GM12878 (cell line): ENCODE data around the gene DBR1. TPM values are rescaled to one million over a fixed set of nuclear protein-coding genes. Genes with fewer than 3 reads are reported as not detected.

ENCODE experiments used
- ATAC-seq: fragments of 200-7000 bp; cut with Tn5 transposase; 3 replicates; pipeline ENCODE4 v1.9.1; 2020; ENCODE audit warnings: mild to moderate bottlenecking, moderate library complexity
- BruUV-seq: library from RNA; stranded (reverse); fragments of 400-500 nt; replicated peaks from 2 replicates; lab custom pipeline; 2021; lab: Mats Ljungman, UMichigan
- CTCF ChIA-PET: fragments of 300-600 bp; sonication (Branson Sonifier 250); formaldehyde crosslinking; extraction: SDS; loops from one replicate; lab custom pipeline; 2021; ENCODE audit warnings: inconsistent platforms; lab: Yijun Ruan, JAX
- POLR2A ChIA-PET: fragments of 350-600 bp; formaldehyde crosslinking; extraction: SDS; loops from one replicate; lab custom pipeline; 2021; ENCODE audit warnings: inconsistent platforms; lab: Charles Lee
- RAD21 ChIA-PET: fragments of 300-600 bp; sonication (Branson Sonifier 250); formaldehyde crosslinking; loops from one replicate; lab custom pipeline; 2023; ENCODE audit warnings: antibody characterized with exemption; ENCODE audit not compliant: unreplicated experiment; lab: Charles Lee
- SMC1A ChIA-PET: fragments of 300-600 bp; sonication (Branson Sonifier 250); formaldehyde crosslinking; loops from one replicate; lab custom pipeline; 2023; ENCODE audit not compliant: unreplicated experiment, uncharacterized antibody; lab: Charles Lee
- DNase-seq: peaks from one replicate; pipeline ENCODE4 v3.0.0-alpha.2; 2011; ENCODE audit warnings: low read depth, low spot score
- FAIRE-seq: peaks from 3 replicates; lab custom pipeline; 2011; peaks lifted over from hg19 to GRCh38; lab: Jason Lieb, UNC
- H2AFZ ChIP-seq: 2 replicates; pipeline ENCODE4 v1.6.0; 2011; ENCODE audit warnings: low read depth, low read length, control low read depth; ENCODE audit not compliant: control insufficient read depth
- H3K27ac ChIP-seq: 2 replicates; pipeline ENCODE4 v1.5.1; 2011; ENCODE audit warnings: control low read depth; ENCODE audit not compliant: control insufficient read depth, insufficient read depth
- H3K27me3 ChIP-seq, 2 experiments: replicated peaks in 1 of 2; 2 replicates each; pipeline versions ENCODE4 v1.6.0 to v1.6.1; 2011; ENCODE audit warnings: low read length in 1 of 2; ENCODE audit not compliant: control insufficient read depth in 2 of 2, insufficient read depth in 2 of 2
- H3K36me3 ChIP-seq, 2 experiments: 2 replicates each; pipeline ENCODE4 v1.5.1; 2011; ENCODE audit warnings: low read length in 1 of 2; ENCODE audit not compliant: control insufficient read depth in 2 of 2, insufficient read depth in 2 of 2
- H3K4me1 ChIP-seq: 2 replicates; pipeline ENCODE4 v1.6.1; 2011; ENCODE audit warnings: mild to moderate bottlenecking, low read length, moderate library complexity, mixed read lengths; ENCODE audit not compliant: control insufficient read depth, insufficient read depth
- H3K4me2 ChIP-seq: 2 replicates; pipeline ENCODE4 v1.6.0; 2011; ENCODE audit warnings: control low read depth; ENCODE audit not compliant: control insufficient read depth, insufficient read depth
- H3K4me3 ChIP-seq: fragments of 200-600 bp; sonication (generic); 2 replicates; pipeline ENCODE4 v1.5.1; 2016
- H3K79me2 ChIP-seq: 2 replicates; pipeline ENCODE4 v1.6.0; 2011; ENCODE audit warnings: low read length; ENCODE audit not compliant: control insufficient read depth, insufficient read depth
- H3K9ac ChIP-seq: 2 replicates; pipeline ENCODE4 v1.8.0; 2011; ENCODE audit warnings: low read length, control low read depth, mixed read lengths; ENCODE audit not compliant: control insufficient read depth, insufficient read depth
- H3K9me3 ChIP-seq: replicated peaks from 3 replicates; pipeline ENCODE4 v1.5.1; 2011; ENCODE audit warnings: mild to moderate bottlenecking, low read length; ENCODE audit not compliant: control insufficient read depth, insufficient read depth
- H4K20me1 ChIP-seq: 2 replicates; pipeline ENCODE4 v1.6.0; 2011; ENCODE audit not compliant: control insufficient read depth, insufficient read depth
- CEBPB ChIP-seq, 2 experiments: fragments of 150-350 bp in 1 of 2; IDR thresholded peaks; 2 replicates each; pipeline ENCODE4 v1.6.1; 2012 to 2014; ENCODE audit warnings: low read depth in 2 of 2, low read length in 2 of 2, borderline replicate concordance in 1 of 2, inconsistent platforms in 1 of 2
- E4F1 ChIP-seq: fragments of 450-650 bp; IDR thresholded peaks from 2 replicates; pipeline ENCODE4 v1.6.1; 2018; ENCODE audit warnings: borderline replicate concordance, mild to moderate bottlenecking; ENCODE audit not compliant: partially characterized antibody
- EED ChIP-seq: sonication (generic); IDR thresholded peaks from 2 replicates; pipeline ENCODE4 v1.6.1; 2016; ENCODE audit warnings: antibody characterized with exemption, low read depth
- HSF1 ChIP-seq: fragments of 150-350 bp; IDR thresholded peaks from 2 replicates; pipeline ENCODE4 v1.6.1; 2014; ENCODE audit warnings: mild to moderate bottlenecking, low read depth, low read length
- MTA3 ChIP-seq: IDR thresholded peaks from 2 replicates; pipeline ENCODE4 v1.6.1; 2012; ENCODE audit warnings: low read length, inconsistent platforms, borderline replicate concordance
- MXI1 ChIP-seq: fragments of 150-350 bp; IDR thresholded peaks from 2 replicates; pipeline ENCODE4 v1.6.1; 2011; ENCODE audit warnings: low read depth, mild to moderate bottlenecking, inconsistent platforms, low read length, improper control_type of control experiment
- NFYB ChIP-seq: IDR thresholded peaks from 2 replicates; pipeline ENCODE4 v1.6.1; 2011; ENCODE audit warnings: low read depth, mild to moderate bottlenecking, low read length, improper control_type of control experiment, moderate library complexity; ENCODE audit not compliant: insufficient read depth
- RAD51 ChIP-seq: fragments of 450-650 bp; IDR thresholded peaks from 2 replicates; pipeline ENCODE4 v1.6.1; 2016; ENCODE audit warnings: moderate library complexity, mild to moderate bottlenecking, inconsistent platforms
- SMC3 ChIP-seq: IDR thresholded peaks from 2 replicates; pipeline ENCODE4 v1.6.1; 2011; ENCODE audit warnings: low read length, improper control_type of control experiment, borderline replicate concordance
- SPI1 ChIP-seq: IDR thresholded peaks from 2 replicates; pipeline ENCODE4 v1.6.1; 2011; ENCODE audit warnings: low read depth, mild to moderate bottlenecking, low read length, moderate library complexity, borderline replicate concordance; ENCODE audit not compliant: insufficient read depth
- STAT3 ChIP-seq: IDR thresholded peaks from 2 replicates; pipeline ENCODE4 v1.6.1; 2011; ENCODE audit warnings: low read depth, low read length, improper control_type of control experiment
- TAF1 ChIP-seq: IDR thresholded peaks from 2 replicates; pipeline ENCODE4 v1.6.1; 2011; ENCODE audit warnings: mild to moderate bottlenecking, low read depth, low read length, borderline replicate concordance
- WGBS: methylation state at CpG from one replicate; pipeline ENCODE4 v1.1.6; 2016; ENCODE audit warnings: low lambda C conversion rate; ENCODE audit not compliant: insufficient replicate concordance, insufficient coverage; ENCODE audit errors: missing lambda C conversion rate; 5-methylcytosine and 5-hydroxymethylcytosine counted together
- in situ Hi-C: fragments of 300-500 bp; cut with MboI; formaldehyde crosslinking; loops from 9 replicates; pipeline ENCODE4 v1.14.3; 2018; ENCODE audit warnings: mixed read lengths
- intact Hi-C: fragments of 100-400 bp; cut with micrococcal nuclease; formaldehyde crosslinking; loops from one replicate; pipeline ENCODE4 v1.14.2; 2022; ENCODE audit not compliant: unreplicated experiment
- polyA plus RNA-seq, 11 experiments: library from polyadenylated mRNA; depleted of rRNA in 4 of 11; unstranded in 6 of 11; stranded (reverse) in 5 of 11; fragments of >200 nt; fragmentation: Nextera tagmentation in 4 of 11; fragmentation: Illumina TruSeq in 1 of 11; extraction: Ambion mirVana in 4 of 11; extraction: Trizol in 1 of 11; gene quantifications; 1 replicate in 1 of 11; 2 replicates in 10 of 11; pipeline versions ENCODE4 v1.2.1 to v1.2.3, GENCODE V29; 2011 to 2016; ENCODE audit warnings: inconsistent platforms in 2 of 11, missing spikeins in 2 of 11, low read depth in 1 of 11
- total RNA-seq, 4 experiments: library from RNA; depleted of rRNA in 3 of 4; stranded (reverse); fragments of >200 nt in 3 of 4; fragmentation: Illumina TruSeq in 1 of 4; extraction: Trizol in 1 of 4; gene quantifications; 2 replicates each; pipeline versions ENCODE4 v1.2.1 to v1.2.3, GENCODE V29; 2013 to 2021
- TF ChIP-seq, protein P1 (sequence below): fragments of 450-650 bp; IDR thresholded peaks from 2 replicates; pipeline ENCODE4 v1.6.1; 2017; ENCODE audit warnings: low read depth, mild to moderate bottlenecking, moderate library complexity

The DBR1 gene
- total and polyA plus RNA-seq, 10 of the 15 experiments (the other 5 are each of a cell fraction or from before 2014, with no cell fraction given) = 4.1 to 17.3 (median 15.8) TPM

DNA sequence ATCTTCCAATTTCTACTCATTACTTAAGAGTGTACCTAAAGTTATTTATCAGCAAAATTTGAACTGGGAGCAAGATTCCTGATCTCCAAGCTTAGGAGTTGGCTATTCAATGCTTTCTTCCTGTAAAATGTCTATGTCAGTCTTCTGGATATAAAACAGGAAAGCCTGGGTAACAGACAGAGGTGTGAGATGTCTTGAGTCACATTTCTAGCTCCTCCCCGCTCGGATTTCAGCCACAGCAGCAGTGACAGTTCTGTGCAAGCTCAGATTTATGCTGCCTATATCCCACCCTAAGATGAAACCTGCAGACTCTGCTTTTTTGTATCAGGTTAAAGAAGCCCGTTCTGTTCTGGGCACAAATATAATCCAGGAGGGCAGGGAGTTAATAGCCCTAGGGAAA, 10.3 kb upstream of the DBR1 start:
- TF ChIP-seq NFYB (no peak), HSF1 (no peak), SMC3 (no peak), MTA3 (no peak), RAD51 (no peak), STAT3 (no peak), MXI1 (no peak), E4F1 (no peak), SPI1 (no peak), CEBPB (IDR thresholded peaks at IDR 0.05; ENCODE audit: borderline replicate concordance in 1 of 2, low read depth in 2 of 2, low read length in 2 of 2) (no peak), TAF1 (no peak), EED (no peak)
- TF ChIP-seq, protein P1, sequence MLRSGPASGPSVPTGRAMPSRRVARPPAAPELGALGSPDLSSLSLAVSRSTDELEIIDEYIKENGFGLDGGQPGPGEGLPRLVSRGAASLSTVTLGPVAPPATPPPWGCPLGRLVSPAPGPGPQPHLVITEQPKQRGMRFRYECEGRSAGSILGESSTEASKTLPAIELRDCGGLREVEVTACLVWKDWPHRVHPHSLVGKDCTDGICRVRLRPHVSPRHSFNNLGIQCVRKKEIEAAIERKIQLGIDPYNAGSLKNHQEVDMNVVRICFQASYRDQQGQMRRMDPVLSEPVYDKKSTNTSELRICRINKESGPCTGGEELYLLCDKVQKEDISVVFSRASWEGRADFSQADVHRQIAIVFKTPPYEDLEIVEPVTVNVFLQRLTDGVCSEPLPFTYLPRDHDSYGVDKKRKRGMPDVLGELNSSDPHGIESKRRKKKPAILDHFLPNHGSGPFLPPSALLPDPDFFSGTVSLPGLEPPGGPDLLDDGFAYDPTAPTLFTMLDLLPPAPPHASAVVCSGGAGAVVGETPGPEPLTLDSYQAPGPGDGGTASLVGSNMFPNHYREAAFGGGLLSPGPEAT = no peak
- ChIA-PET CTCF (interaction anchor here (0.7 to 1.9 kb wide), 4 partner anchors 9 to 148 kb away, joined by 3 to 4 read pairs (median 4); no protein-coding TSS in a partner anchor), POLR2A (interaction anchor here (0.5 to 0.8 kb wide), 2 partner anchors 10 to 11 kb away, joined by 3 to 4 read pairs; partner anchors contain the start of gene DBR1), RAD21 (interaction anchor here (1.6 kb wide), 1 partner anchor 13 kb away, joined by 4 read pairs; no protein-coding TSS in a partner anchor), SMC1A (interaction anchor here (0.7 to 5.4 kb wide), 2 partner anchors 11 to 732 kb away, joined by 3 to 34 read pairs; partner anchors contain the start of gene DBR1)
- FAIRE-seq (no peak), ATAC-seq (no peak), DNase-seq (no peak)
- H3K4me2 ChIP-seq = no peak overlapping the region
- H3K4me3 ChIP-seq = no peak overlapping the region
- WGBS = 92% methylated on average over 3 of the region's 3 CpGs
- no peaks in the 10 kb centered on the region for H3K9me3 ChIP-seq
- no peak overlapping the region for H3K9ac ChIP-seq
- H3K4me1 ChIP-seq = no peaks in the 10 kb centered on the region
- no peak overlapping the region for H3K27ac ChIP-seq
- peaks cover 29% of the 10 kb centered on the region for H3K79me2 ChIP-seq
- in situ Hi-C loops = no loop called here
- H4K20me1 ChIP-seq = no peaks in the 10 kb centered on the region
- no peak overlapping the region for H2AFZ ChIP-seq
- no peaks in the 10 kb centered on the region for H3K36me3 ChIP-seq
- BruUV-seq = no TSS peak
- H3K27me3 ChIP-seq = peaks cover 0 to 2% of the 10 kb centered on the region in 2 experiments; a peak in 1 of 4 replicates
- intact Hi-C loops = loop anchor here (5.0 to 10.0 kb wide), 2 partner anchors 87 to 230 kb away; no protein-coding TSS in a partner anchor
